Measurements from ENCODE around the gene HSD11B2.

Gene HSD11B2

GRCh38 chr16:67454852-67455251, 23.9 kb downstream of the HSD11B2 start:
- DNase-seq = no peak

GRCh38 chr16:67456391-67457081, 25.6 kb downstream of the HSD11B2 start:
- no peak for DNase-seq

- DNase-seq = no peak
Measured at GRCh38 chr16:67457611-67458010, 26.7 kb downstream of the HSD11B2 start.

- no peak for DNase-seq
Measured at GRCh38 chr16:67458121-67458641, 27.3 kb downstream of the HSD11B2 start.

GRCh38 chr16:67459066-67459860, 28.3 kb downstream of the HSD11B2 start:
- DNase-seq = no peak

GRCh38 chr16:67459861-67460150, 28.9 kb downstream of the HSD11B2 start:
- no peak for DNase-seq

DNA sequence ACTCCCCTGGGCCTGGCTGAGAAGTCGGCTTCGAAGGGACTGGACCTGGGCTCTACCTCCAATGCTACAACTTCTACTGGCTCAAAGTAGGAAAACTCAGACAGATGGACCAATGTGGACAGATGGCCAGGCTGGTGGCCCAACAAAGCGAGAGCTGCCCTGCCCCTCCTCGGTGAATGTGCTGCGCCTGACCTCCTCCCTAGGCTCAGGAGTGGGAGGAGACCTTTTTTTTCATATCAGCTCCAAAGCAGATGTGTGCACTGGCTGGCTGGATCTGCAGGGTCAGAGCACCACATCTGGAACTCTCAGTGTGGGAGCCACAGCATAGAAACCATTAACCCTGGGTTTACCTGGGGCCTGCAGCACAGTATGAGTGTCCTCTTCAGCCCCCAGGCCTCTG, 29.2 kb downstream of the HSD11B2 start:
- no peak for DNase-seq

DNA sequence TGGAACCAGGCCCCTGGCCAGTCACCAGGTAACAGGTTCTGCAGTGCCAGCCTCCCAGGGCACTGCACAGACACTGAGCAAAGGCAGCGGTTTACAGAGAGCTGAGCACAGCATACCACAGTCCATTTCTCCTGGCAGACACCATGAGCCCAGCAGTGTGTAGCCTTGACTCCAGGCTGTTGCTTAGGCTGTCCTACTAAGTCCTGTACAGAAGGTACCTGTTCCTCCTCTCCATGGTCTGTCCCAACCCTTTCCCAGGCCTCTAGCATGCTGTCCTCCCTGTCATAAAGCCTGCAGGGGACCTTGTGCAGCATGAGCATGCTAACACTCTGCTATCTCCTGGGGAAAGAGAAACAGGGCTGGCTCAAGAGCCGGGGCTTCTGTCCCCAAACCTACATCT, 30.0 kb downstream of the HSD11B2 start:
- no peak for DNase-seq

DNA sequence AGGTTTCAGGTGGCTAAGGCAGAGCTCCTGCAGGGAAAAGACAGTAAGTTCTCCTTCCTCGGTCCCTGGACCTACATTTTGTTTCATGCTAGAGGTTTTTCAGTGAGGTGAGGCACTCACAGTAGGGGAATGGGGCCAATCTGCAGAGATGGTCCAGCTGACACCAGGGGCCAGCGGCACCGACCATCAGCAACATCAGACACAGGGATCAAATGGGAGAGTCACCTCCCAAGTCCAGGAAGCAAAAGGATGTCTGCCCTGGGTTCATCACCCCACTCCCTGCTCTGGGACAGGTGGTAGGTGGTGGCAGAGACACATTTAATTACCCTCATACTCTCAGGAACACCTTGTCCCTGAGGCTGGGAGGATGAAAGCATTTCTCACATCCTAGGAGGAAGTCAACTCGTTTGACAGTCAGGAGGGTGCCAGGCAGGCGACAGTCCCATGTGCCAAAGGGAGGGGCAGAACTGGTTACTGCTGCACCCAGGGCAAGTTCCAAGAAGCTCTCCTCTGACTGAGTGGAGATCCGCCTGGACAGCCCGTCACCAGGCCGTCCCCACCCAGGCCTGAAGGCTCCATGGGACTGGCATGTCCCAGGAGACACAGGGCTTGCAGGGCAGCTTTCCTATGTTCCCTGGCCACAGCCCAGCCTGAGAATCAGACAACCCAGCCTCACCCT, 30.8 kb downstream of the HSD11B2 start:
- no peak for DNase-seq

DNA sequence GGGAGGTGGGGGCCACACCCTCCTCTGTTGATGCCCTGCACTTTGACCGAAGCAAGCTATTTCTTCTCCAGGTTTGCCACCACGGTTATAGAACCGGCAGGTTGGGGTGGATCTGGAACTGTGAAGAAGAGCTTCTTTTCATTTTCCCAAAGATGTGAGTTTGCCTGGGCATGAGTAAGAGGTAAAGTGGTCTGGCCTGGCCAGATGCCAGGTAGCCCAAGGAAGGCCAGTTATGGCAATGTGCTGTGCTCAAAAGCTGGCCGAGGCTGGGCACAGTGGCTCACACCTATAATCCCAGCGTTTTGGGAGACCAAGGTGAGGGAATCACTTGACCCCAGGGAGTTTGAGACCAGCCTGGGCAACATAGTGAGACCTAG, 31.3 kb downstream of the HSD11B2 start:
- no peak for DNase-seq

- DNase-seq = no peak
Measured at GRCh38 chr16:67463059-67463458, 32.1 kb downstream of the HSD11B2 start.

DNA sequence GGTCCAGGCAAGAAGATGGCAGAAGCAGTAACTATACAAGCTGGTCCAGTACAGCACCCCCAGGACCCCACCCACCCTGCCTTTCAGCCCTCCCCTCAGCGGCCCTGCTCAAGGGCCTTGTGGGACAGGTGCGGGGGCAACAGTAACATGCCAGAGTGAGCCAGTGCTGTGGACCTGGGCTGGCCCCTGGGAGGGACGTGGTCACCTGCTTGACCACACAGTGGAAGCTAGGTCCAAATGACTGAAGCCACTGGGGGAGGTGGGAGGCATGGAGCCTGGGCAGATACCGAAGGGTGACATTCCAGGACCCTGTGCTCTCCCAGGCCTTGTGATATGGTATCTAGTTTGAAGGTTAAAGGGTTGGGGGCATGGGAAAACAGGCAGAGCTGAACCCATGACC, 32.8 kb downstream of the HSD11B2 start:
- DNase-seq = no peak

- DNase-seq = no peak
Measured at GRCh38 chr16:67464565-67464964, 33.6 kb downstream of the HSD11B2 start.

GRCh38 chr16:67466581-67466980, 35.7 kb downstream of the HSD11B2 start:
- no peak for DNase-seq

DNA sequence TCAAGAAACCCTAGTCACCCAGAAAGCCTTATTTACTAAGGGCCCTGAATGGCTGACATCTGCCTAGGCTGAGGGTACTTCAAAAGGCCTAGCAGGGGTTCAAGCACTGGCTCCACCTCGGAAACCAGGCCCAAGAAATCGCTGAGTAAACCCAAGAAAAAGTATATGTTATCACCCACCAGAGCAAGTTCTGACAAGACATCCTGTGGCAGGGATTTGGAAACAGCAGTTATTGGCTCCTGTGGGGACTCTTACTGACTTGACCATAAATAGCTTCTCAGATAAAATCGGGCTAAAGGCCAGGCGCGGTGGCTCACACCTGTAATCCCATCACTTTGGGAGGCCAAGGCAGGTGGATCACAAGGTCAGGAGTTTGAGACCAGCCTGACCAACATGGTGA, 37.8 kb downstream of the HSD11B2 start:
- no peak for DNase-seq

DNA sequence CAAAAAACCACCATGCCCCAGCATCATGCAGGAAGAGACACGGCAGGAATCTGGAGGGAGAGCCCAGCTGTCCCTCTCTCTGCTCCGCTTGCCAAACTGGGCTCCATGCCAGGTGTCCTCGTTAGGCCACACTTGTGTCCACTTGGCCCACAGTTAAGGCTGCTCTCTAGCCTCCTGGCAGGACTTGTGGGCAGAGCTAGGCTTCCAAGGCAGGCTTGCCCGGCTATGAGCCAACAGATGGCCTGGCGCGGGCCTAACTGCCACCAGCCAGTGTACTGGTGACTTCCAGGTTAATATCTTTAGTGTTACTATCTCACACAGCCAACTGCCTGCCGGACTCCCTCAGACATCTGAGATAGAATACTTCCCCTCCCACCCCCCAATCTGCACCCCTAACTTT, 39.4 kb downstream of the HSD11B2 start:
- DNase-seq = no peak

GRCh38 chr16:67471758-67472384, 41.0 kb downstream of the HSD11B2 start:
- no peak for DNase-seq

GRCh38 chr16:67474551-67475455, 43.9 kb downstream of the HSD11B2 start:
- no peak for DNase-seq

GRCh38 chr16:67477960-67478554, 47.1 kb downstream of the HSD11B2 start:
- no peak for DNase-seq

GRCh38 chr16:67480833-67481560, 50.1 kb downstream of the HSD11B2 start, which contains the start of gene ATP6V0D1:
ATP6V0D1 (minus strand) TSS chr16:67481157; CDS start chr16:67481086, 71 bp downstream.
- peak; percentile 98 for DNase-seq

Measured in activated CD4-positive, alpha-beta T cell treated with anti-CD3 and anti-CD28 coated beads for 1 hour (primary cell).